GM18507 (cell line): ENCODE measurements around the gene DHFR2.
"Not testable (repeated sequence)": the region's sequence is repeated elsewhere in the genome, so short reads cannot be mapped to it uniquely, and the experiment has no call there.

ENCODE experiments used
- DNase-seq: peaks from one replicate; pipeline ENCODE4 v3.0.0; 2011; ENCODE audit warnings: low read depth; ENCODE audit not compliant: insufficient read length; ENCODE audit errors: extremely low spot score
- FAIRE-seq: peaks from 2 replicates; lab custom pipeline; 2011; peaks lifted over from hg19 to GRCh38; lab: Jason Lieb, UNC

Gene DHFR2

DNA sequence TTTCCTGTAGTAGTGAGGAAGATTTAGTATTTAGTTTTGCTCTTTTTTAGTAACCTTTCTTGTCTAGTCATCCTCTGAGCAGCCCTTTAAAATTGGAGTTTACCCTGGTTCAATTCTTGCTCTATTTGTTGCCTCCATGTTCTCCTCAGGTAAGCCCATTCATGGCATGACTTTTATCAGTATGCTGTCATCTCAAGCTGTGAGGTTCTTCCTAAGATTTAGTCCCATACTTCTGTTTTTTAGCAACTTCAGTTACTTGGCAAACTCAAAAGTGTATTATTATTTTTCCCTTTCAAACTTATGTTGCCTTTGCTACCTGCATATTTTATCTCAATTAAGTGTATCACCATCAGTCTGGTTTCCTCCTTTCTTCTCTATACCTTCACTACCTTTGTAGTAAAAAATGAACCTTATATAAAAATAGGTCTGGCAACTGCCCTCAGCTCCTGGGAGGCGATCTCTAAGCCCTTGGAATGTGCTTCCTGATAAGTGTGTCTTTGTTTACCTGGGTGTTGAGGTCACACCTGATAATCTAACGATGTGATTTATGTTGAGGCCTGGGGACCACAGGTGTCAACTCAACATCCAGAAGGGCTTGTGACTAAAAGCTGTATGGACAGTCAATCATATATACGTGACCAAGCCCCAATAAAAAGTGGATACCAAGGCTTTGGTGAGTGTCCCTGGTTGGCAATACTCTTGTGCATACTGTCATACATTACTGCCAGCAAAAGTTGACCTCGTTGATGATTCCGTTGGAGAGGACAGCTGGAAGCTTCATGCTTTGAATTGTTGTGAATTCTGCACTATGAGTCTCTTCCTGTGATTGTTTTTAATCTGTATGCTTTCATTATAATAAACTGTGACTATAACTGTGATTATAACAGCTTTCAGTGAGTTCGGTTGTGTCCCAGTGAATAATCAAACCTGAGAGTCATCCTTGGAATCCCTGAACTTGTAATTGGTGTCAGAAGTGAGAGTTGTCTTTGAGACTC lies 4.1 kb upstream of the DHFR2 start:
- no peak for FAIRE-seq
- DNase-seq, result no peak

DNA sequence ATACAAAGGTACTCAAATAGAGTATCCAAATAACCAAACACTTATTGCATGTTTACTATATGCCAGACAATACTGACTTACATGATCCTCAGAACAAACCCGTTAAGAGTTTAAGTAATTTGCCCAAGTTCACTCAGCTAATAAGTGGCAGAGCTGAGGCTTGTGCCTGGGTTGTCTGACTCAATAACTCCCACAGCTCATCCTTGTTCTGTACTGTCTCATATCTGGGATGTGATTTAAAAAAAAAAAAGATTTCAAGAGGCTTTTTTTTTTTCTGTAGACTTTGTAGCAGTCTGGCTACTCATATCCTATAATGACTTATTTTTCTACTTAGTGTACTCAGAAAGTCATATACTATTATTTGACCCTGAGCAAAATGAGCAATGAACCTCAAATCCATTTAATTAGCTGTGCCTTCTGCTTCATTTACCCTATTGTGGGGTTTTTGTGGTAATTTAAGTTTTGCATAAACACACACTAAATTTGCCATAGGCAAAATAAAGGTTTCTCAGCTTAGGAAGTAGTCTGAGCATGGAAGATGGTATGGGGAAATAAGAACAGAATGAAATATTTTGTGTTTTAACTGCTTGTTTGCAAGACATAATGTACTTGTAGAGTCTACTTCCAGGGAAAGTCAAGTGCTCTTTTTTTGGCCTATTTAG lies 3.2 kb upstream of the DHFR2 start:
- DNase-seq (no peak), FAIRE-seq (no peak)

DNA sequence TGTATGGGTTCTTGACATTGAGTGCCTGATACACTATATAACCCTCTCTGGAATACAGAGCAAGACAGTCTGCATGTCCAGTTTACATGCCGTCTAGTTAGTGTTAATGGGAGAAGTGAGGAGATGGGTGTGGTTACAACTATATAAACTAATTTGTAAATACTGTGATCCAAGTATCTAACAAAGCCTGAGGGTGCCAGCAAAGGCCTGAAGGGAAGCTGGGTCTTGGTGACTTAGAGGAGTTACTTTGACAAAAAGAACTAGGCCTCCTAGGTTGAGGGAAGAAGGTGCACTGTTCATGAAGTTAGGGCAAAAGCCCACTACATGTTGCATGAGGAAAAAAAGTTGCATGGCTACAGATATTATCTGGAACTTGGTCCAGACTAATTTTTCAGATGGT lies 2.4 kb upstream of the DHFR2 start:
- DNase-seq (no peak), FAIRE-seq (no peak)

DNA sequence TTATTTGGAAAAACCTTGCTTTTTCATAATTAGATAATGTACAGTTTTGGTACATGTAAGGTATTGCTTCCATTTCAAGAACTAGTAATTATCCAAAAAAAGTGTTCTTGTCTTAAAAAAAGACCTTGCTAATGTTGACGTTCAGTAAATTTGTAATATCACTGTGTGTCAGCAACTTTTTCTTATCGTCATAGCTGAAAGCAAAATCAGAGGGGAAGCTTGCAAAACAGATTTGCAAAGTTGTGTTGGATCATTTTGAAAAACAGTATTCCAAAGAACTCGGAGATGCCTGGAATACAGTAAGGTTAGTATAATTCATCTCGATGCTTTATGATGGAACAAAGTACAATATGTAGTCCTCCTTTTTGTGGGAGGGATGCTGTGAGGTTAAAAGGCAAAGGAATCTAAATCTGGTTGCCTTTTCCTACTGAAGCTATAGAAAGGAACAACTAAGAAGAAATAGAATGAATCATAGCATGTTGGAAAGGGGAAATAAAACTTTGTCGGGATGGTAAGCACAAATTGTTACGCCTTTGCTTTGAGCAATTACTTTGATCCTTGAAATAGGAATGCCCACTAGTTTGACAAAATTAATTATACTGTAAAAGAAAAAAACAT lies 1.6 kb upstream of the DHFR2 start:
- DNase-seq (no peak), FAIRE-seq (no peak)

DNA sequence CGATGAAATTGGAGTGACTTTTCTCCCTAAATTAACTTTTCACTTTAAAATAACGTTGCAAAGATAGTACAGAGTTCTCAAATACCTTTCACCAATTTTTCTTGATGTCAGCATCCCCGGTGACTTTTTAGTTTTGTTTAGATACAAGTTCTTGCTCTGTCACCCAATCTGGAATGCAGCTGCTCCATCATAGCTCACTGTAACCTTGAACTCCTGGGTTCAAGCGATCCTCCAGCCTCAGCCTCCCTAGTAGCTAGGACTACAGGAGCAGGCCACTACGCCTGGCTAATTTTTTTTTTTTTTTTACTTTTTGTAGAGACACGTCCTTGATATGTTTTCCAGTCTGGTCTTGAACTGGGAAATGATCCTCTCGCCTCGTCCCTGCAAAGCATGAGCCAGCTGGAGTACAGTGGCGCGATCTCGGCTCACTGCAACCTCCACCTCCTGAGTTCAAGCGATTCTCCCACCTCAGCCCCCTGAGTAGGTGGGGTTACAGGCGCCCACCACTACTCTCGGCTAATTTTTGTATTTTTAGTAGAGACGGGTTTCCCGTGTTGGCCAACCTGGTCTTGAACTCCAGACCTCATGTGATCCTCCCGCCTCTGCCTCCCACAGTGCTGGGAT lies 892 bp upstream of the DHFR2 start:
- no peak for DNase-seq
- FAIRE-seq, result peak; percentile 9

DNA sequence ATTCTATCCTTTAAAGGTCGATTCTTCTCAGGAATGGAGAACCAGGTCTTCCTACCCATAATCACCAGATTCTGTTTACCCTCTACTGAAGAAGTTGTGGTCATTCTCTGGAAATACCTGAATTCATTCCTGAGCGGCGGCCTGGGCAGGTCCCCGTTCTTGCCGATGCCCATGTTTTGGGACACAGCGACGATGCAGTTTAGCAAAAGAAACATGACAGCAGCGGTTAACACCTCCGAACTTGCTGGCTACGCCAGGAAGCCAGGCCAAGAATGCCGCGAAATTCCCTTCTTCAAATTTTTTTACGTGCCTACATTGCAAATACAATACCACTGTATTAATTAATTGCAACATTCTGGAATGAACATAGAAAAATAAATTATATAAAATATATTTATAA lies 1.4 kb downstream of the DHFR2 start:
- FAIRE-seq, result no peak
- no peak for DNase-seq

DNA sequence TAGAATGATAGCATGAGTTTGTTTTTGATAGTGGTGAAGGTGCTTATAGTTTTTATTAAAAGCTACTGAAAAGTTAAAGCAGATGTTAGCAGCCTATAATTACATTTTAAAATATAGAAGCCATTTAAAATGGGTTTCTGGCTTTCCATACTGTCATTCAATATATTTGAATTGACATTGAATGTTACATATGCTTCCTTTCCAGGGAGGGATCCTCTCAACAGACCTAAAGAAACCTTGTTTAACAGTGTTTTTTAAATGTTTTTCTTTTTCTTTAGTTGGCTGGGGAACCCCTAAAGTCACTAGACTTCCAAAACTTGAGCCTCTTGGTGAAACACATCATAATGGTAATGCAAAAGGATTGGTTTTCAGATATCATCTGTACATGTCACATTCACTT lies 12.2 kb downstream of the DHFR2 start:
- DNase-seq (no peak), FAIRE-seq (no peak)

DNA sequence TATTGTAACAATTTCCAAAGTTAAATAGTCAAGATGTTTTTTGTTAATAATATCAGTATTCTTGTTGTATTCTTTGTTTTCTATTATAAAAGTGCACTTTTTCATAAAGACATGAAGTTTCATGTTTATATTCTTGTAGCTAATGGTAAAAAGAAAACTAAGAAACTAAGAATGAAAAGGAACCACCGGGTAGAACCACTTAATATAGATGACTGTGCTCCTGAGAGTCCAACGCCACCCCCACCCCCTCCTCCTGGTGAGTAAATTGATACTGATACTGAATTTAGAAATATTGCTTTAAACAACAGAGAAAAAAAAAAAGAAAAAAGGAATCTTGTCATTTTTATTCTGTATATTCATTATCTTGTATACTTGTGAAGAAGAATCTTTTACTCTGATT lies 13.4 kb downstream of the DHFR2 start:
- FAIRE-seq, result no peak
- no peak for DNase-seq

DNA sequence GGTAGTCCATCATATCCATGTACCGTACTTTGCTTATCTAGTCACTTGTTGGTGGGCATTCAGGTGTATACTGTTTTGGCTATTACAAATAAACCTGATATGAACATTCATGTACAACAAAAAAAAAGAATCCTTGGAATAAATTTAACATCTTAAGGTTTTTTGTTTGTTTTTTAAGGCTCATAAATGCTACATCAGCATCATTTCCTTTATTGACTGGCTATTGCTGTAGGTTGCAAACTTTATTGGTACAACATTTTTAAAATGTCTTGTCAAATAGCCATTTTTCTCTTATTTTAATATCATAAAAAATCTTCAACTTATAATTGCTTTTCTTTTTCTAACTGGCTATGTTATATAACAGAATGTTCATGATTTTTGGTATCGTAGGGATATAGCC lies 16.2 kb downstream of the DHFR2 start:
- FAIRE-seq (no peak), DNase-seq (no peak)

DNA sequence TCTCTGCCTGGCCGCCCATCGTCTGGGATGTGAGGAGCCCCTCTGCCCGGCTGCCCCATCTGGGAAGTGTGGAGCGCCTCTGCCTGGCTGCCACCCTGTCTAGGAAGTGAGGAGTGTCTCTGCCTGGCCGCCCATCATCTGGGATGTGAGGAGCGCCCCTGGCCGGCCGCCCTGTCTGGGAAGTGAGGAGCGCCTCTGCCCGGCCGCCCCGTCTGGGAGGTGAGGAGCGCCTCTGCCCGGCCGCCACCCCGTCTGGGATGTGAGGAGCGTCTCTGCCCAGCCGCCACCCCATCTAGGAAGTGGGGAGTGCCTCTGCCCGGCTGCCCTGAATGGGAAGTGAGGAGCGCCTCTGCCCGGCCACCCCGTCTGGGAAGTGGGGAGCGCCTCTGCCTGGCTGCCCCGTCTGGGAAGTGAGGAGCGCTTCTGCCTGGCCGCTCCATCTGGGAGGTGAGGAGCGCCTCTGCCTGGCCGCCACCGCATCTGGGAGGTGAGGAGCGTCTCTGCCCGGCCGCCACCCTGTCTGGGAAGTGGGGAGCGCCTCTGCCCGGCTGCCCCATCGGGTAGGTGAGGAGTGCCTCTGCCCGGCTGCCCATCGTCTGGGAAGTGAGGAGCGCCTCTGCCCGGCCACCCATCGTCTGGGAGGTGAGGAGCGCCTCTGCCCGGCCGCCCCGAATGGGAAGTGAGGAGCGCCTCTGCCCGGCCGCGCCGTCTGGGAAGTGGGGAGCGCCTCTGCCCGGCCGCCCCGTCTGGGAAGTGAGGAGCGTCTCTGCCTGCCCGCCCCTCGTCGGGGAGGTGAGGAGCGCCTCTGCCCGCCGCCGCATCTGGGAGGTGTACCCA lies 18.4 kb downstream of the DHFR2 start:
- not testable (repeated sequence) for DNase-seq, FAIRE-seq

DNA sequence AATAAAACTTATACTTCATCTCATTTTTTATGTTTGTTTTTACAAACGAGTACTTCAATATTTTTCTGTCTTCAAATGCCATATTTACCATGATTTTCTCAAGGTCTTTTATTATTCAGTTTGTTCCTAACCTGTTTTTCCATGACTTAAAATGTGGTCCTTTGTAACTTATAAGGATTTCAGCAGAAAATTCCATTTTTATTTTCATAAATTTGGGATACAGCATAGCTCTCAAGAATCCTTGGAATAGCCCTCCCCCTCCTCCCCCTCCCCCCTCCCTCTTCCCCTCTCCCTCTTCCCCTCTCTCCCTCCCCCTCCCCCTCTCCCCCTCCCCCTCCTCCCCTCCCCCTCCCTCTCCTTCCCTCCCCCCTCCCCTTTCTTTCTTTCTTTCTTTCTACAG lies 19.4 kb downstream of the DHFR2 start:
- FAIRE-seq, result no peak
- no peak for DNase-seq

DNA sequence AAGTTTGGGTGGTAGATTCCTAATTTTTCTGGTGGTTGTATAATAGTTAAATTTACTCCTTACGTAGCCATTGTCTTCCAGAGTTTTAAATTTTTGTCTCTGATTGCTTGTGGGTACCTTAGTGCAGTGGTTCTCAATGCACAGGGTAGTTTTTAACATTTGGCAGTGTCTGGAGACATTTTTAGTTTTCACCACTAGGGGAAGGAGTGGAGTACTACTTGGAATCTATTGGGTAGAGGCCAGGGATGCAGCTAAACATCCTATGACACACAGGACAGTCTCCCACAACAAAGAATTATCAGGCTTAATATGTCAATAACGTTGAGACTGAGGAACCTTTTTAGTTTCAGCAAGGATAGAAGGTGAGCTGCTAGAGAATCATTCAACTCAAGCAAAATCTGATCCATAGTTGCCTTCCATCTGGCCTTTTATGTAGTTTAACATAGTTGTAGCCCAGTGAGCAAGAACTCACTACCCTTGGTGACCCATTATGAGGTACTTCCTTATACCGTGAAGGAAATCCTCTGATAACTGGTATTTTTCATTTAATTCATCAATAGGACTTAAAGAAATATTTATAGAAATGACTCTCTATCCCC lies 25.7 kb downstream of the DHFR2 start:
- DNase-seq, result no peak
- peak; percentile 29 for FAIRE-seq

DNA sequence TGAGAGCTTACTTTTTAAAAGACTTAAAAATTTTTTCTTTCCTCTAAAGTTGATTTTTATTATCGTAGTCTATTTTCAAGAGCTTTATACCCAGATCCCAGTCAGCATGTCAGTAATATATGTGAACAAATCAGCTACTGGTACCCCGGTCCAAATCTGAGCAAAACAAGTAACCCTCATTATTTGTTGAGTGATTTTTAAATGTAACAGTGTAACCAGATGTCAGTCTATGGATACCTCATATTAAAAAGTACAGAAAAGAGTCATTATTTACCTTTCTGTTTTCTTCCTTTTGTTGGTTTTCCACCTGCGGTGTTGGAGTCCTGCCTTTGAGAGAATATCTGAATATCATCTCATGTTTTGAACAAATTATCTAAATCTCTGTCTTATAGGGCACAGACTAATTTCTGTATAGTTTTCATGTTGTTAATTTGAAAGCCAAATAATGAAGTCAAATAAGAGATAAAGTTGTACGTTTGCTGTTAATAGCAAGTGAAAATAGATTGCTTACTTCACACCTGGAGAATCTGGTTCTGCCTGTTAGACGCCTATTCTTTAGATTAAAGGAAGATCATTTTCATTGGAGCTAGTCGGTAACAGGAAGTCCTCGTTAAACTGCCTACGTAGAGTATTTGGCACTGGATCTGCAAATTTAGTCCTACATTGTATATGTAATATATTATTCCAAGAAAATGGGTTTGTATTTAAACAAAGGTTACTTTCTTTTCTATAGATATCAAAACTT lies 34.5 kb downstream of the DHFR2 start, which contains the start of gene STX19:
Gene STX19, minus strand, starts transcription at position 505 of the 745 bp plus-strand sequence. CDS start 13,328 bp downstream, outside the sequence.
- DNase-seq (no peak), FAIRE-seq (no peak)

DNA sequence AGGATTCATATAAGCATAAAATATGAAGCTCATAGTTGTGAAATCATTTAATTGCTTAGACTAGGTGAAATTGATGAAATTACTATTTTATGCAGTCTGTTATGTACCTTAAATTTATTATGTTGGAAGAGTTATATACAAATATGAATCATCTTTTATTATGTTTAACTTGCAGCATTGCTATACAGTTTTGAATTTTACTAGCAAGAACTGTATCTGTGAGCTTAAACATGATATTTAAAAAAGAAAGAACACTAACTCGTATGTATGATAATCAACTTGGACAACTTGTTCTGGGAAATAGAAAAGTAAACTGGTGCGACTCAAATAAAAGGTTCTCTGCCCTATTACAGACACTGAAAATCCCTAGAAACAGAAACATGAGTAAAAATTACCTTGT lies 36.1 kb downstream of the DHFR2 start:
- FAIRE-seq (no peak), DNase-seq (no peak)

DNA sequence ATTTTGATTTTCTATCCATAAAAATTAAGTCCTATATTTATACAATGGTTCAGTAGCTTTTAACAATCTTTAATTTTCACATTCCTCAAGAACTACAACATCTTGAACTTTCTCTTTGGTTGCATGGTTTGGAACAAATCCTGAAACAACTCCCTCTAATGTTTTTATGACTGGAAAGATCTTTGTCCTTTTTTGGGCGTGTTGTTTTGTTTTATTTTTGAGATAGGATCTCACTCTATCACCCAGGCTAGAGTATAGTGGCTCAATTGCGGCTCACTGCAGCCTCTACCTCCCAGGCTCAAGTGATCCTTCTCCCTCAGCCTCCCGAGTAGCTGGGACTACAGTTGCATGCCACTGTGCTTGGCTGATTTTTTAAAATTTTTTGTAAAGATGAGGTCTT lies 38.3 kb downstream of the DHFR2 start:
- no peak for DNase-seq
- no peak for FAIRE-seq

DNA sequence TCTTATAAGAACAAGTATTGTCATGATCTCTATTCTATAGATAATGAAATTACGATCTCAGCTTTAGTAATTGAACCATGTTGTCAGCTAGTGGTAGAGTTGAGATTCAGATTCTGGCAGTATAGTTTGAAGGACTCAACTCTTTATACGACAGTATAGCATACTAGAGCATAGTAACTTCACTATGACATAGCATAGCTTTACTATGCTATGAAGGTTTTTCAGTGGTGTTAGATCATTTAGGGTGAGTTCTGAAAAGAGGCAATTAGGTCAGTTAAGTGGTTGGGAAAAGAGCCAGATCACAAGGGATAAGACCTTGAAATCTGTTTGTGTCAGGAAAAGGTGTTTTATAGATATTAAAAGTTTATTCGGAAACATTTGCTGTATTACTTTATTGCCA lies 42.4 kb downstream of the DHFR2 start:
- FAIRE-seq (no peak), DNase-seq (no peak)

DNA sequence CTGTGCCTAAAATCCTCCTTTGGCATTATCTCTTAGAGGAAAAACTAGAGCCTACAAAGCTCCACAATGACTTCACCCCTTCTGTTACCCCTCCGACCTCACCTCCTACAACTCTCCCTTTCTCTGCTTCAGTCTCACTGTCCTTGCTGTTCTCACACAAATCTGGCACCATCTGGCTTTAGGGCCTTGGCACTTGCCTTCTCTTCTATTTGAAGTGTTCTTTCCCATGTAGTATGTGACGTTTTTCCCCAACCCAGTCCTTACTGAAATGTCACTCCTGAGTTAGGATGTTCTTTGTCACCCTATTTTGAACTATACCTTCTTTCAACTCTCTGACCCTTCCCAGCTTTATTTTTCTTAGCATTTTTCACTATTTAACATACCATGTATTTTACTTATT lies 43.1 kb downstream of the DHFR2 start:
- DNase-seq, result no peak
- no peak for FAIRE-seq

DNA sequence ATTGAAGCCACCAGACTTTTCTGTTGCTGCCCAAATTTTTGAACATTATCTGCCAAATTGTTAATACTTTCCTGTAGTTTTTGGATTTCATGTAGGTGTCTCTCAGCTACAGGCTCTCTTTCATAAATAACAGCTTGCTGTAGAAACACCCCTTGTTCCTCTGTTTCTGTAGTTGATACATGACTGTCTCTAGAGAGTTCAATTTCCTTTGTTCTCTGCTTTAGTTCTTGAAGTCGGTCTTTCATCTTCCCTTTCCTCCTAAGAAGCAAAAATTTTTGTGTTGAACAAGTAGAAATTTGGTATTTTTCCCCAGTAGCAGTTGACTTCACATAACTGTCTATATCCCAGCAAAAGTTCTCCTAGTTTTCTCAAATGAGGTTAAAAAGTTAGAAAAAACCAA lies 47.7 kb downstream of the DHFR2 start:
- FAIRE-seq, result no peak
- DNase-seq, result no peak
